ENCODE data around the gene NRDC. TPM values are rescaled to one million over a fixed set of nuclear protein-coding genes. Genes with fewer than 3 reads are reported as not detected.
"Not testable (repeated sequence)": the region's sequence is repeated elsewhere in the genome, so short reads cannot be mapped to it uniquely, and the experiment has no call there.

NRDC gene
- polyA plus RNA-seq (ENCODE audit: insufficient read length) = 134 TPM

- peak; percentile 100 for DNase-seq
Measured at GRCh38 chr1:51878616-51879336, at the start of gene NRDC. TSS of gene NRDC (minus strand) at chr1:51878727. CDS start at chr1:51878615, 112 bp downstream.

- no peak for DNase-seq
Measured at GRCh38 chr1:51927029-51927428, 48.5 kb upstream of the NRDC start.

- DNase-seq = no peak
Measured at GRCh38 chr1:51926171-51926812, 47.8 kb upstream of the NRDC start.

- no peak for DNase-seq
Measured at GRCh38 chr1:51924455-51924854, 45.9 kb upstream of the NRDC start.

GRCh38 chr1:51922040-51922439, 43.5 kb upstream of the NRDC start:
- no peak for DNase-seq

- no peak for DNase-seq
Measured at GRCh38 chr1:51920130-51920529, 41.6 kb upstream of the NRDC start.

- no peak for DNase-seq
Measured at GRCh38 chr1:51919684-51920083, 41.2 kb upstream of the NRDC start.

GRCh38 chr1:51916587-51917405, 38.3 kb upstream of the NRDC start:
- no peak for DNase-seq

GRCh38 chr1:51915951-51916350, 37.4 kb upstream of the NRDC start:
- DNase-seq = no peak

- DNase-seq = no peak
Measured at GRCh38 chr1:51912881-51913280, 34.4 kb upstream of the NRDC start.

- no peak for DNase-seq
Measured at GRCh38 chr1:51910221-51911000, 31.9 kb upstream of the NRDC start.

- DNase-seq = no peak
Measured at GRCh38 chr1:51908499-51908898, 30.0 kb upstream of the NRDC start.

GRCh38 chr1:51907079-51907702, 28.7 kb upstream of the NRDC start:
- DNase-seq = no peak

GRCh38 chr1:51906306-51907078, 28.0 kb upstream of the NRDC start:
- no peak for DNase-seq

- DNase-seq = no peak
Measured at GRCh38 chr1:51902456-51902855, 23.9 kb upstream of the NRDC start.

- DNase-seq = no peak
Measured at GRCh38 chr1:51901151-51901550, 22.6 kb upstream of the NRDC start.

GRCh38 chr1:51899022-51899421, 20.5 kb upstream of the NRDC start:
- DNase-seq = no peak

GRCh38 chr1:51898090-51898734, 19.7 kb upstream of the NRDC start:
- no peak for DNase-seq

- no peak for DNase-seq
Measured at GRCh38 chr1:51897699-51898031, 19.1 kb upstream of the NRDC start.

GRCh38 chr1:51894748-51895147, 16.2 kb upstream of the NRDC start:
- DNase-seq = not testable (repeated sequence)

- no peak for DNase-seq
Measured at GRCh38 chr1:51878308-51878615, 265 bp downstream of the NRDC start.
